ENCODE data around the gene LRRC59.

The LRRC59 gene

DNA sequence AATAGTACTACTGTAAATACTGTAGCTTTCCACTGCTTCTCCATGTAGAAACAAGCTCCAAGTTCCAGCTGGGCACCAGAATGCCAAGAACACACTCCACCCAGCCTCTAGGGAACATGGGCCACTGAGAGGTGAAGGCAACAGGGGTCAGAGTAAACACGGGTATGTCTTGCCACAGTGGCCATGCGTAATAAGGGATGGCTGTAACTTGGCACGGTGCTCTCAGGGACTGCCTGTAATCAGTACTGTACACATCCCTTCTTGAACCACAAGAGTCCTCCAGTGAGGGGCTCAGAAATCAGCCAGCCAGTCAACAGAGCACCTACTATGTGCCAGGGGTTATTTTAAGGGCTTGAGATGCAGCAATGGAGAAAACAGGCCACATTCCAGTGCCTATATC is 10.8 kb downstream of the LRRC59 start:
- DNase-seq (ENCODE audit: low read depth) = no peak

DNA sequence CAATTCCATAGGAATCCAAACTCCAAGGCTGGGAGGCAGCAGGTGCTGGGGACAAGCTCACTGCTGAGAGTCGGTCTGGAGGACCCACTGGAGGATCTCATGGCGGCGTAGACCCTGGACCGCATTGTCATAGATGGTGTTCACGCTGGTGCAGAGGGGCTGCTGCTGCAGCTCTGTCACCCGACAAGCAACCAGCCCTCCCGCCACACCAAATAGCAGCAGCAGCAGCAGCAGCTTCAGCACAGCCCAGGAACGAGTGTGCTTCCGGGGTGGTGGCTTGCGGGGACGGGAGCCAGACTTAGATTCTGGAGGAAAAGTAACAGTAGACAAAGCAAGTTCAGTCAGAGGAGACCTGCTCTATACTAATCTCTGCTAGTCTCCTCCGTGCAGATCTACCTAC is 14.4 kb downstream of the LRRC59 start:
- DNase-seq (ENCODE audit: low read depth) = no peak

DNA sequence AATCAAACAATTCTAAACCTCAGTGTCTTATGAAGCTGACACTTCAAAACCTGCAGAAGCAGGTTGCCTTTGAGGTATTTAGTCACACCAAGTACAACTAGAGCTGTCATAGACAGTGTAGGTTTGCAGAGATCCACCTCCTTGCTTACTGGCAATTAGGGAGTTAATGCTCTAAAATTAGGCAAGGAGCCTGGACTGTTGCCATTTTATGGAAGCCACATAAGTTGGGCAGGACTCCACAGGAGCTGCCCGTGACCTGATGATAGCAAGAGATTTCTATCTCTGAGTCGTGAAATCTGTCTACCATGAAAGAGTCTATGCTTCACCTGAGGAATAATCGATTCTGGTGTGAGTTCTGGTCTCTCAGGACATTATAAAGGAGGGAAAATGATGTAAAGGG is 15.4 kb downstream of the LRRC59 start:
- DNase-seq (ENCODE audit: low read depth) = no peak

DNA sequence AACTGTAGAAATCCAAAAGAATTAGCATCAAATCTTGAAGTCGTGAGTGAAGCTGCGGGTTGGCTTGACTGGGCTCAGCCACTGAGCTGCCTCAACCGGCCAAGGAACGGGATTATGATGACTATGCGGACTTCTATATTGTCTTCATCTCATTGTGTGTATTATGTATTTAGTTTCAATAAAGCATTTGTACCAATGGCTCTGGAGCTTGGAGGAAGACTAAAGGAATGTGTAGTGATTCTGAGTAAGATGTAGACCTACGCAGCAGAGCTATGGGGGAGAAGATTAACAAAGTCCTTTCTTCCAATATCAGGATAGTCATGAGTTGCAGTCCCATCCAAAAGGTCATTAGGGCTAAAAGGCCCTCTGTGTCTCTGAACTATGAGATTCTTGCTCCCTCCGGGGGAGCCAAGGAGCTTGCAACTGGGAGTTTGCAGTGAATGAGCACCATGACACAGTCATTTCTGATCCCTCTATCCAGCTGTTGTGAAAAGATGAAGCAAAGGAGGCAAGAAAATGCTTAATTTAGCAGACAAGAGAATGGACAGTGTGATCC is 16.0 kb downstream of the LRRC59 start:
- no peak for DNase-seq (ENCODE audit: low read depth)

DNA sequence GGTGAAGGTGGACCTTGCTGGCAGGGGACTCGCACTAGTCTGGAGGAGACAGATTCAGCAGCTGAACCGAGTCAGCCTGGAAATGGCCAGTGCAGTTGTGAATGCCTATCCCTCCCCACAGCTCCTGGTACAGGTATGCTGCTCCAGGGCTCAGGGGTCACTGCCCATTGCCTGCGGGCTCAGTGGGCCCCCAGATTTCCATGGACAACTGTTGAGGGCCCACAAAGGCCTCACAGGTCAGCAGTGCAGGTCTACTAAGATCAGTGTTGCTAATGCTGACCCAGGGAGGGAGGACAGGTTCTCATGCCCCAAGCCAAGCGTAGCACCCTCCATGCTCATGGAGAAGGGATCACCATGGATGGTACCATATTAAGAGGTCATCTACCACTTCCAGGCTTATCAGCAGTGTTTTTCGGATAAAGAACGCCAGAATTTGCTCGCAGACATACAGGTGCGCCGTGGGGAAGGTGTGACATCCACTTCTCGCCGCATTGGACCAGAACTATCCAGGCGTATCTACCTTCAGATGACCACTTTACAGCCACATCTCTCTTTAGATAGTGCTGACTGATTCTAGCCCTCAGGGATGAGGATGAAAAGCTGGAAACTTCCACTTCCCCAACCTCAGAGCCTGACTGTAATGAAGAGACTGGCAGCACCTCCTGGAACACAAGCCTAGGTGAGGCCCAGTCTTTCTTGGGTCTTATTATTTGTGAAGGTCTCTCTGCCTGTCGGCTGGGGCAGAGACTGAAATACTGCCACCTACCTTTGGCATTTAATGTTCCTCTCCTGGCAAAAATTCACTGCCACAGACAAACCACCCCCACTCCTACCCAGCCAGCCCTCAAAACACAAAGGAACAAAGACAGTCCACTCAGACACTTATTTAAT is 16.7 kb downstream of the LRRC59 start:
- DNase-seq (ENCODE audit: low read depth) = no peak

DNA sequence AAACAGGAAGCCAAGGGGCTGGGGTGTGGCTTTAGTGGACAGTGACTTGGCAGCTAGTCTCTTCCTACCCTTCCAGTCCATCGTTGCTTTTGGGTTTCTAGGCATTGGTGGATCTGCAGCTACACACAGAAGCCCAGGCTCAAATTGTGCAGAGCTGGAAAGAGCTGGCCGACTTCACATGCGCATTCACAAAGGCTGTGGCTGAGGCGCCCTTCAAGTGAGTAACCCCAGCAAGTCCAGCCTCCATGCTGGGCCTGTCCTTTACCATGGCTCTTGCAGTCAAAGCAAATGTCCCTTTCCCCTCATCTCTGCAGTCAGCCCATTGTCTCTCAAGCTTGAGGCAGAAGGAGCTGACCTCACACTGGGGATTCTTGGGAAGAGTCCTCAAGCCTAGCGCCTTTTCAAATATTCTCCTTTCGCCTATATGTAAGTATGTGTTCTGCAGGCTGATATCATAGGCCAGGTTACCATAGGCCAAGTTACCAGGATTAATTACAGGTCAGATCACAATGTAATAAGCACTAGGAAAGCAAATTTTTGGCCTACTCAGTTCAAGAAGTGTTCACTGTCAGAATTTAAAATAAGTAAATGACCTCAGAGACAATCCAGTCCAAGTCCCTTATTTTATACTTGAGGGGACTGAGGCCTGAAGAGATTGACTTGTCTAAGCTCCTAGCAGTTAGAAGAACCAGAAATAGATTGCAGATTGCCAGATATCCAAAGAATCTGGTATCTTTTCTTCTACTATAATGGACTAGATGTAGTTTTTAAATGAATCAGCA is 17.8 kb downstream of the LRRC59 start:
- DNase-seq (ENCODE audit: low read depth) = no peak

DNA sequence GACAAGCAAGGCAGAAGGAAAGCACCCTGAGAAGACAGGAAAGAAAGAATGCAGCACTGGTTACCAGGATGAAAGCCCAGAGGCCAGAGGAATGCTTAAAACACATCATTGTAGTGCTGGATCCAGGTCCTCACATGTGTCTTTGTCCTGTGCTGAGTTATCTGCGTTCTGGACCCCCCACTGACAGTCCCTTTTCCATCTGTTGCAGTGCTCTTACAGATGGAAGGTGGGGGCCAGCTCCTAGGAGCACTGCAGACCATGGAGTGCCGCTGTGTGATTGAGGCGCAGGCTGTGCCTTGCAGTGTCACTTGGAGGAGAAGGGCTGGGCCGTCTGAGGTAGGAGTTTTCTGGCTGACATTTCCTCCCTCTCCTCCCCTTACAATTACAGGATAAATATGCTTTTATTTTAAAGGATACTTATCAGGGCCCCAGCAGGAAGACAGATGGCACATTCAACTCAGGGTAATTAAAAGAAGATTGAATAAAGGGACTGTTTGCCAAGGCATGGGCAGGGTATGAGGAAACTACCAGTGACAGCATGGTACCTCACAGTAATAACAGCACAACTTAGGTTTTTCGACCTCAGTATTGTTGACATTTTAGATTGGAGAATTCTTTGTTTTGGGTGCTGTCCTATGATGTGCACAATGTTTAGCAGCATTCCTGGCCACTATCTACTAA is 21.3 kb downstream of the LRRC59 start:
- DNase-seq (ENCODE audit: low read depth) = no peak

DNA sequence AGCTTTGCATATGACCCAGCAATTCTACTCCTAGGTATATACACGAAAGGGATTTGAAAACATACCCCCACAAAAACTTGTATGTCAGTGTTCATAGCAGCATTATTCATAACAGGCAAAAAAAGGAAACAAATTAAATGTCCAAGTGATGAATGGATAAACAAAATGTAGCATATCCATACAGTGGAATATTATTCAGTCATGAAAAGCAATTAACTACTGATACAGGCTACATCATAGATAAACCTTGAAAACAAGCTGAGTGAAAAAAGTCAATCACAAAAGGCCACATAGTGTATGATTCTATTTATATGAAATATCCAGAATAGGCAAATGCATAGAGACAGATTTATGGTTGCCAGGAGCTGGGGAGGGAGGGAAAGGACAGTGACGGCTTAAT is 23.6 kb downstream of the LRRC59 start:
- DNase-seq (ENCODE audit: low read depth) = no peak

DNA sequence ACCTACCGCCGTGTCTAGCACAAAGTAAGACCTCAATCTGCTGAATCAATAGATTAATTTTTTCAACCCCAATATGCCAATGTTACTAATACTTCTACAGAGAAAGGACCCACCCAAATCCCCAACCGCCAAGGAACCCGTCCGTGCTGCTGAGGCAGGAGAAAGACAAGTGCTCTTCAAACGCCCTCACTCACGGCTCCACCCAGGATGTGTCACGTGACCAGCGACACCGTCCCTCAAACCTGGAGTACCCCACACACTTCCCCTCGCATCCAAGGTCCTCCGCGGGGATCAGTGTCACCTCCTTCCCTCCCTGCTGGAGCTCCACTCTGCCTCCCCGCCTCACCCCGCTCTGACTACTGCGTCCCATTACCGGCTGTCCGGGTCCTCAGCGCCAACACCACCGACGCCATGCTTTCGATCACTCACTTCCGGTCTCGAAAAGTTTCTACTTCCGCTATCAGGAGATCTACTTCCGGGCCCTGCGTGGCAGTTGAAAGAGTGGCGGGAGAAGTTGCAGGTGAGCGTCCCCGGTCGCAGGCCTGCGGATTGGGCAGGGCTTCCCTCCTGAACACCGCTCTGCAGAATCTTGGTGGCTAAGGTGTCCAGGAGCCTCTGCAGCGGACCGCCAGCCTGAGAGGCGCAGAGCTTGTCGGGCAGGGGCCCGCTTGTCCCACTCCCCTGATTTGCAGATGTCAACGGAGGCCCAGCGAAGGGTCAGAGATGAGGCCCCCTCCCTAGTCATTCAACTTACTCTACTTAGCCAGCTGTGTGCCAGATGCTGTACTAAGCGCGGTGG is 24.4 kb downstream of the LRRC59 start, which contains the start of the genes EME1 and MRPL27:
Gene EME1 (plus strand): TSS at position 472 of the 799 bp plus-strand sequence. CDS start 1,980 bp downstream, outside the sequence.
Gene MRPL27 (minus strand): TSS at position 427 of the 799 bp plus-strand sequence. CDS start 14 bp downstream, at position 413.
- DNase-seq (ENCODE audit: low read depth) = peak; percentile 76

DNA sequence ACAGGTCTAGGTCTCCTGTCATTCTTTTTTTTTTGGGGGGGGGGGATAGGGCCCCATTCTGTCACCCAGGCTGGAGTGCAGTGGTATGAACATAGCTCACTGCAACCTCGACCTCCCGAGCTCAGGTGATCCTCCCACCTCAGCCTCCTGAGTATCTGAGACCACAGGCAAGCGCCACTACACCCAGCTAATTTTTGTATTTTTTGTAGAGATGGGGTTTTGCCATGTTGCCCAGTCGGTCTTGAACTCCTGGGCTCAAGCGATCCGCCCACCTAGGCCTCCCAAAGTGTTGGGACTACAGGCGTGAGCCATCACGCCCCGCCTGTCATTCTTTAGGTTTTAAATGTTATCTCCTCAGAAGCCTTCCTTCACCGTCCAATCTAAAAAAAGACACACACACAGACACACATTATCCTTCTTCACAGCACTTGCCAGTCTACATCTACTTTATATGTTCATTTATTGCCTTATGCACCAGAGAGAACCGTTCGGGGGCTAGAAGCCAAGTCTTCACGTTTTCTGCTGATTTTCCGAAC is 25.0 kb downstream of the LRRC59 start:
- DNase-seq (ENCODE audit: low read depth) = no peak

DNA sequence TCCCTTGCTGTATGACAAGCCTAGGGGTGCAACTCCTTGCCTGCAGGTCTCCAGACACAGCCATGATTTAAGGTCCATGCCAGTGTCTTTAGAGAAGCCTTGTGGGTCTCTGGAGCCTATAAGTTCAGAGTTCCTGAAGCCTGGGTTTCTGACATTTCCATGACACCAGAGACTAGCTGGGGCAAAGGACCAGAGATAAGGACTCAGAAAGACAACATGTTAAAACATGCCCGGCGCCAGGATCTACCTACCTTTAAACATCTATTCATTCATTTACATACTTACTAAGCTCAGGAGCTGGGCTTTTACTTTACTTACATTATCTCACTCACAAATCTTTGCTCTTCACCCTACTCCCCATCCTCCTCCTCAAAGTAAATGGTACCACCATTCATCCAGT is 25.8 kb downstream of the LRRC59 start:
- DNase-seq (ENCODE audit: low read depth) = no peak

DNA sequence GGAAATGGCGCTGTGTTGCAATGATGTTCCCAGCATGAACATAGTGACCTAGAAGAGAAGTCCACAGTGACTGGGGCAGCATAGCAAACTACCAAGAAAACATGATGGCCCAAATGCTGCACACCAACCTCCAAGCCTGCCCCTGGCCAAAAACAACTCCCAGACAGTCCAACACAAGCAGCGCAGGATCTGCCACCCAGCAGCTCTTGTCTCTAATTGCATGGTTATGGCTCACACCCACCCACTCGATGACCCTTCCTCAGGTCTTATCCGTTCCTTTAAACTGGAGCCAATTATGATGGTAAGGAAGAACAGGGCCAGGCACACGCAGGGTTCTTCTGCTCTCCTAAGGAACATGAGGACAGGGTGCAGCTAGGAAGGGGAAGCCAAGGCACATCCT is 27.3 kb downstream of the LRRC59 start:
- DNase-seq (ENCODE audit: low read depth) = no peak

DNA sequence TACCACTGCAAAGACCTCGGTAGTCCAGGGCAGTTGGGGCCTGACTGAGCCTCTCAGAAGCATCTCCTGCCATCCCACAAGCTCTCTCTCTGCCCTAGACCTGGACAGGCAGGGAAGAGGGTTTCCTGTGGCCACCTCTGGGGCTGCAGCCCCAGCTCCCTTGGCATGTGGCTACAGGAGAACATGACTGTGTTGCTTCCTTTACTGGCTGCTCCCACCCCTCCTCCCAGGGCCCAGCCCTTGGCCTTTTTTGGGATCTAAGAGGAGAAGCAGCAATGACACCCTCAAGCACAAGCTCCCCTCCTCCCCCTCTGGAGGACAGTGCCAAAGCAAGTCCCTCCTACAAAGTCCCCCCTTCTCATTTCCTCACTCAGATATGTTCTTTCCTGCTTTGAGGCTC is 29.9 kb downstream of the LRRC59 start:
- DNase-seq (ENCODE audit: low read depth) = no peak

DNA sequence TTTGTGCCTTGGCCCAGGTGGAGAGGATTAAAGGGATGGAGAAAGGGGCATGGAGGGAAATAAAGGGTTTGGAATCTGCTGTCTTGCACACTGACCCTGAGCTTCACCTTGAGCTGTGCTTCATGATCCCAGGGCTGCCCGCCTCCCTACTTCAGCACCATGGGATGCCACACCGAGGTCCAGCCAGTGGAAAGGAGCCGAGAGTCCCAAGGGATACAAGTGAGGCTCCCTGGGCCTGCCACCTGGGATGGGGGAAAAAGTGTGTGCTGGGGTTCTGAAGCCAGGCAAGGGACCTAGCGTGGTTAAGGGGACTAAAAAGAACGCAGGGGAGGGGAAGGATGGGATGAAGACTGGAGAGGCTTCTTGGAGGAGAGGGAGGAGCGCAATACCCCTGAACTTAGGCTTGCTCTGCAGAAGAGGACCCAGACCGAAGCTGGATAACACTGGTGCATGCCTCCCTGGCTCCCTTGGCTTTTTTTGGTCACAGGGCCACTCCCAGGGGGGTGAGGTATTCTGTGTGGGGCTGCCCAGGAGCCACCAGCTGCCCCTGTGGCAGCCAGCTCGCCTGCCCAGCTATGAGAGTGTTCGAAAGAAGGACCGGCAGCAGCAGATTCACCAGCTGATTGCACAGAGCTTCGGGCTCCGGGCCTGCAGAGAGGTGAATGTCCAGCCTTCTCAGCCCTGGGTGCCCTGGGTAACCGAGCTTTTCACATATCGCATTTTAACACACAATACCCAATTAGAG is 31.5 kb downstream of the LRRC59 start:
- no peak for DNase-seq (ENCODE audit: low read depth)

DNA sequence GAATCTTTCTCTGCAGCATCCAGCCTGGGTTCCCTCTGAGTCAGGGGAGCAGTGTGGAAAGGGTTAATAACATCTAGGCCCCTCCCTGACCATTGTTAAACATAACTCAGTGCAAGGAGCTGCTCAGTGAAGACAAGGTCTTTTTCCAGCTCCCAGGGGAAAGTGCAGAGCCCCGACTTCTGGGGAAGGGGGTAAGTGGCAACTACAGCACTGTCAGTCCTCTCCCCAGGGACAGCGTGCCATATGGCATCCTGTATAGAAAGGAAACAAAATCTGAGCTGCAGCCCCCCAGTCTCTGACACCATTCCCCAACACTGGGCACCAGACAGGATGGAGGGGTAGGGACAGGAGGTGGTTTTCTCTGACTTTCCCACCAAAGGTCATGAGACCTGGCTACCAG is 32.2 kb downstream of the LRRC59 start:
- no peak for DNase-seq (ENCODE audit: low read depth)

DNA sequence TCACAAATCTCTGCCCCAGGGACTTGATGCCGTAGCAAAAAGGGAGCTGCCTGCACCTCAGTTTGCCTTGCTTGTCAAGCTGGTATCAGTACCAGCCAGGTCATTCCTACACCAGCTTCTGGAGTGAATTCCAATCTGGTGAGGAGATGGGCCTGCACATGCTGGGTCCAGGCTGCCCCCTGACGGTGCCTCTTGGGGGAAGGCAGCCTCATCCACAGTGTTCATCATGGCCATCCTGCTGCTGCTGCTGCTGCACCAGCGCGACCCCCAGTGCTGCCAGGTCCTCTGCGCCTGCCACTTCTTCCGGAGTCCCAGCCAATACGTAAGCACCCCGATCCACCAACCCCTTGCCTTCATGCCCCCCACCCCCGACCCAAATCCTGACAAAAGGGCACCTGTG is 32.6 kb downstream of the LRRC59 start:
- DNase-seq (ENCODE audit: low read depth) = no peak

DNA sequence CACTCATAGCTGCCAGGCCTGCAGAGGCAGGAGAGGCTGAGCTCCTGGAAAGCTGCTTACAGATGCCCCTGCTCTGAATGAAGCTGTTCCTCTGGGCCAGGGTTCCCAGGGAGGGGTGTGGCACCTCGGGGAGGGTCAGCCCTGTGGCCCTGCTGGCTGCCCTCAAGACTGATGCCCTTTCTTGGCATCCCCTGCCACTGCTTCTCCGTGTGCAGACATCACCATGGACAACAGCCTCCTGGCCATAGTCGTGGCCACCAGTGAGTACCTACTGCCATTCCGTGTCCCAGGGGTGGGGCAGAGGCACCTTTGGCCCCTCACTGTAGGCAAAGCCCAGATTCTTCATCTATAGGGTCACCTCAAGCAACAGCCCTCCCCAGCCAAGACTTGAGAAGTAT is 33.3 kb downstream of the LRRC59 start:
- DNase-seq (ENCODE audit: low read depth) = no peak

DNA sequence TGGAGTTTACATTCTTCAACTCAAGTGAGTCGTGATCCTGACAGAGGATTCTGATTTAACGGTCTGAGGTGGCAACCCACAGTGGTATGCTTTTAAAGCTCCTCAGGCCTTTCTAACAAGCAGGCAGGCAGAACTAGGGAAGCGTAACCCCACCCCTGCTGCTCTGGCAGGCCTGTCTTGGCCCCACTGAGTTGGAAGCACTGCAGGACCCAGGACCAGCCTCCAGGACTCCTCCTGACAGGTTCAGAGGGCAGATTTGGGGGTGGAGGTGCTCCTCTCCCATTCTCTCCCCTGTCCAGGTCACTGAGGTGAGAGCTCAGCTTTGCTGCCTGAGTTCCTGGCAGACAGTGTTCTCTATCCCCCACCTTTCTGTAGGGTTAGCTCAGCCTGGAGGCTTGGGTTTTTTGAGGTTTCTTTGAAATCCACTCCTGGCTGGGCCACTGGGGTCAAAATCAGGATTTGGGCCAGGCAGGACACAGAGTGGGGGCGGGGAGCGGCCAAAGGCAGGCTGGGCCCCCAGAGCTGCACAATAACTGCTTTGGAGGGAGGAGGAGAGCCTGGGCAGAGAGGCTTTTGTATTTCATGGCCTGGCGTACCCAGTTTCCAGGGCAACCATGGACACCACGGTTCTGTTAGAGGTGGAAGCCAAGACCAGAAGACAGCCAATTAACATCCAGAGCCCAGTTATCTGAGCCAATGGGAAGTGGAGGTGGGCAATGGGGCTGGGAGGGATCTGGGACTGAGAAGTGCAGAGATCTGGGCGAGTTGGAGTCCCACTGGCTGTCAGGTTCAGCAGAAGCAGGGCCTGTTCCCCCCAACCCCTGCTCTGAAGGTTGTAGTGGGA is 33.9 kb downstream of the LRRC59 start:
- DNase-seq (ENCODE audit: low read depth) = no peak

DNA sequence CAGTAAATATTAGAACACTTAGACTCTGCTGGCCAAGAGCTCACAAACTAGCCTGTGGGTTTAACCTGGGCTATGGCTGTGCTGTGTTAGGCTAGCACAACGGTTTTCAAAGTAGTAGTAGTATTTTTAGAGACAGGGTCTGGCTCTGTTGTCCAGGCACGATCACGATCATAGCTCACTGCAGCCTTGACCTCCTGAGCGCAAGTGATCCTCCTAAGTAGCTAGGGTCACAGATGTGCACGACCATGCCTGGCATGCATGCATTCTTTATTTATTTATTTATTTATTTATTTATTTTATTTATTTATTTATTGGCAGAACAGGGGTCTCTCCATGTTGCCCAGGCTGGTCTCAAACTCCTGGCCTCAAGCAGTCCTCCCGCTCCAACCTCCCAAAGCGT is 34.7 kb downstream of the LRRC59 start:
- DNase-seq (ENCODE audit: low read depth) = no peak

Data from activated T-helper 9 cell treated with anti-CD3 and anti-CD28 coated beads, Interleukin-2, amount 50 U/mL, for 16 hours (primary cell).